HUES64 (cell line): ENCODE measurements around the gene DHX30.

Experiments used
- H3K27ac ChIP-seq: 2 replicates; pipeline ENCODE4 v1.7.0; 2013; ENCODE audit warnings: low read depth, low read length, inconsistent platforms
- H3K27me3 ChIP-seq: 2 replicates; pipeline ENCODE4 v1.6.1; 2013; ENCODE audit warnings: mild to moderate bottlenecking, low read length; ENCODE audit not compliant: insufficient read depth
- H3K36me3 ChIP-seq: 2 replicates; pipeline ENCODE4 v1.6.1; 2013; ENCODE audit warnings: mild to moderate bottlenecking, low read length; ENCODE audit not compliant: insufficient read depth
- H3K4me1 ChIP-seq: 2 replicates; pipeline ENCODE4 v1.6.1; 2013; ENCODE audit warnings: mild to moderate bottlenecking, low read length, moderate library complexity; ENCODE audit not compliant: insufficient read depth
- H3K4me3 ChIP-seq: 2 replicates; pipeline ENCODE4 v1.5.1; 2013; ENCODE audit warnings: mild to moderate bottlenecking, low read length, moderate library complexity
- H3K9ac ChIP-seq: 2 replicates; pipeline ENCODE4 v1.6.1; 2013; ENCODE audit warnings: mild to moderate bottlenecking, low read depth, low read length
- H3K9me3 ChIP-seq: 2 replicates; pipeline ENCODE4 v1.6.1; 2013; ENCODE audit warnings: low read depth, low read length; ENCODE audit not compliant: insufficient read depth
- WGBS: fragments of 150-250, 120-280 bp; methylation state at CpG from one replicate; pipeline ENCODE4 v1.1.7; 2013; ENCODE audit warnings: missing lambda C conversion rate; 5-methylcytosine and 5-hydroxymethylcytosine counted together

The DHX30 gene

GRCh38 chr3:47854720-47855455 lies 52.0 kb downstream of the DHX30 start:
- no peak overlapping the region for H3K9ac ChIP-seq
- H3K36me3 ChIP-seq = peaks cover 82% of the 10 kb centered on the region

DNA sequence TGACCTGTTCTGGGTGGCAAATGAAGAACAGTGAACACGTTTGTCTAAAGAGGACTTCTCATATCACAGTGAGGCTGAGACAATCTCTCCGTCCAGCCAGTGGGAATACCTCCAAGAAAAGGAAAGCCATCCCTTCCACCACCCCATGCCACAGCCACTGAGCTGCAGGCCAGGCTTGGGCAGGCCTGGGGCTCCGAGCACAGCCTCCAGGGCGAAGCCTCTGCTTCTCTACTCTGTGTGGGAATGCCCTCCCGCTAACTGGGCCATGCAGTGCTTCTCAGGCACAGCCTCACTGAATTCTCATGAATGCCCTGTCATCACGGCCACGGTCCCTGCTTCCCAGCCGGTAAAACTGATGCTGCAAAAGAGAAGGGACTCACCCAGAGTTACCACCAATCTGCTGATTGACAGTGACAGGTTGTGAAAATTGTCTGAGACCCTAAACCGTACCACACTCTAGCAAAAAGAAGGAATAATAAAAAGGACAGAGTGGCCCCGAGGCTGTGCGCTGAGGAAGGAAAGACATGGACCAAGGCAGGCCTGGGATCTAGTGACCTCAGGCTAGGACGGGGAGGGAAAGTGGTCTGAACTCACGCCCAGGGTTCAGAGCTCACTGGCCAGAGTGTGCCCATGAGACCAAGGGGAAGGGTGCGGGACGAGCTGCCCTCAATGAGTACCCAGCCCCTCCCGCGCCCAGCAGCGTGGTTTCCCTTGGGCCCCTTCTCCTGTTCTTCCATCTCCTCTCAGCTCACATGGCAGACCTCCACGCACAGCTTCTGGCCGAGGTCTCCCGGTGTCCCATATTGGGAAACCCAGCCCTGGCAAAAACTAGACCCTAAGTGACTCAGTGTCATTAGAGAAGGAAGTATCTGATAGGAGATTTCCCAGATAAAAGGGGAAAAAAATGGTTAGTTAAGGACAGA lies 52.8 kb downstream of the DHX30 start:
- H3K36me3 ChIP-seq = peaks cover 80% of the 10 kb centered on the region
- no peaks in the 10 kb centered on the region for H3K9me3 ChIP-seq
- H3K27ac ChIP-seq = no peak overlapping the region

More at GRCh38 chr3:47854720-47855455, 52.0 kb downstream of the DHX30 start:
- Histone ChIP-seq H3K4me1 (no peaks in the 10 kb centered on the region), H3K9me3 (no peaks in the 10 kb centered on the region), H3K27me3 (no peaks in the 10 kb centered on the region), H3K27ac (no peak overlapping the region), H3K4me3 (no peak overlapping the region)
- 91% methylated on average over 14 of the region's 14 CpGs for WGBS

GRCh38 chr3:47856669-47857068 lies 53.7 kb downstream of the DHX30 start:
- Histone ChIP-seq H3K36me3 (peaks cover 70% of the 10 kb centered on the region), H3K9me3 (no peaks in the 10 kb centered on the region), H3K9ac (no peak overlapping the region), H3K4me3 (no peak overlapping the region), H3K27ac (no peak overlapping the region), H3K4me1 (no peaks in the 10 kb centered on the region), H3K27me3 (no peaks in the 10 kb centered on the region)
- WGBS = 94% methylated on average over 11 of the region's 11 CpGs

More for the DNA sequence above, 52.8 kb downstream of the DHX30 start:
- Histone ChIP-seq H3K9ac (no peak overlapping the region), H3K4me1 (no peaks in the 10 kb centered on the region), H3K27me3 (no peaks in the 10 kb centered on the region), H3K4me3 (no peak overlapping the region)
- WGBS = 94% methylated on average over 21 of the region's 21 CpGs

GRCh38 chr3:47857151-47857550 lies 54.2 kb downstream of the DHX30 start:
- Histone ChIP-seq H3K27me3 (no peaks in the 10 kb centered on the region), H3K9ac (no peak overlapping the region), H3K4me3 (no peak overlapping the region), H3K36me3 (peaks cover 65% of the 10 kb centered on the region), H3K27ac (no peak overlapping the region), H3K4me1 (no peaks in the 10 kb centered on the region), H3K9me3 (no peaks in the 10 kb centered on the region)
- 90% methylated on average over 2 of the region's 2 CpGs for WGBS

DNA sequence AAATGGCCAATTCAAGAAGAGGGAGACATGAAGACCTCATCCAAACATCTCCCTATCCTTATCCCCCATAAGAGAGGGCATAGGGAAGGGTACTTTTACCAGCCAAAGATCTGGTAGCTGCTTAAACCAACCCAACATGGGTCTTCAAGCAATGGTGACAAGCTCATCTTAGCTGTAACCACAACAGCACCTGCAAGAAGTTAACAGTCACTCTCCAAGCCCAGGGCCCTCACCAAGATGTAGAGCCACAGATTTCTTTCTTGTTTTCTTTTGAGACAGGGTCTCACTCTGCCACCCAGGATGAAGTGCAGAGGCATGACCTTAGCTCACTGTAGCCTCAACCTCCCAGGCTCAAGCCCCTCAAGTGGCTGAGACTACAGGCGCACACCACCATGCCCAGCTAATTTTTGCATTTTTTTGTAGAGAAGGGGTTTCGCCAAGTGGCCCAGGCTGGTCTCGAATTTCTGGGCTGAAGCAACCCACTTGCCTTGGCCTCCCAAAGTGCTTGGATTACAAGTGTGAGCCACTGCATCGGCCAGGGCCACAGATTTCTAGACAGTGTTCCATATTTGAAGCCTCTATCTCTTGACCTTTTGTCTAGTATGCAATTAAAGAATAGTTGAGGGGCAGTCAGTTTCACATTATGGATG lies 57.1 kb downstream of the DHX30 start:
- WGBS = 95% methylated on average over 4 of the region's 4 CpGs
- no peaks in the 10 kb centered on the region for H3K4me1 ChIP-seq
- H3K36me3 ChIP-seq = peaks cover 54% of the 10 kb centered on the region

GRCh38 chr3:47863391-47864128 lies 60.6 kb downstream of the DHX30 start:
- Histone ChIP-seq H3K4me3 (no peak overlapping the region), H3K4me1 (no peaks in the 10 kb centered on the region), H3K9ac (no peak overlapping the region), H3K27me3 (no peaks in the 10 kb centered on the region), H3K36me3 (peaks cover 58% of the 10 kb centered on the region), H3K9me3 (no peaks in the 10 kb centered on the region), H3K27ac (no peak overlapping the region)
- 95% methylated on average over 12 of the region's 12 CpGs for WGBS

More for the DNA sequence above, 57.1 kb downstream of the DHX30 start:
- Histone ChIP-seq H3K4me3 (no peak overlapping the region), H3K27ac (no peak overlapping the region), H3K9me3 (no peaks in the 10 kb centered on the region), H3K9ac (no peak overlapping the region), H3K27me3 (no peaks in the 10 kb centered on the region)

DNA sequence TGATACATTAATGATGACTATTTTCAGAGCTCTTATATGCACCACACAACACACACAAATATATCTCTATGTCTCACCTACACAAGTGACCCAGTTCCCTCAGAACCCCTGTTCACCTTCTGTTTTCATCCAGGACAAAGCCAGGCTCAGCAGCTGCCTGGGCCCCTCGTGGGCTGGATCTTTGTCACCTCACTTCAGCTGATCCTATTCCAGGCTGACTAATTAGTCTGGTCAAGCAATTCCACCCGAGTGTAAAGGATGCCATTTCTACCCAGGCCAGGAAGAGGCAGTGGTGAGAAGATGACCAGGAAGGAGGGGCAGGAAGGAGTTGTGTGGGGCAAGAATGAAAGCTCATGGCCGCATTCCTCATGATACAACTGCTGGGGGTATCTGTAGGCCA lies 62.3 kb downstream of the DHX30 start:
- no peaks in the 10 kb centered on the region for H3K9me3 ChIP-seq
- no peak overlapping the region for H3K9ac ChIP-seq
- no peaks in the 10 kb centered on the region for H3K27me3 ChIP-seq
- H3K4me1 ChIP-seq = no peaks in the 10 kb centered on the region
- no peak overlapping the region for H3K27ac ChIP-seq
- H3K36me3 ChIP-seq = peaks cover 65% of the 10 kb centered on the region
- WGBS = 88% methylated on average over 3 of the region's 3 CpGs
- H3K4me3 ChIP-seq = no peak overlapping the region

GRCh38 chr3:47867451-47868044 lies 64.6 kb downstream of the DHX30 start:
- Histone ChIP-seq H3K9me3 (no peaks in the 10 kb centered on the region), H3K4me3 (no peak overlapping the region), H3K36me3 (peaks cover 84% of the 10 kb centered on the region), H3K9ac (no peak overlapping the region), H3K27ac (no peak overlapping the region), H3K27me3 (no peaks in the 10 kb centered on the region), H3K4me1 (no peaks in the 10 kb centered on the region)
- 92% methylated on average over 8 of the region's 8 CpGs for WGBS

GRCh38 chr3:47868306-47868705 lies 65.4 kb downstream of the DHX30 start:
- Histone ChIP-seq H3K9me3 (no peaks in the 10 kb centered on the region), H3K27me3 (no peaks in the 10 kb centered on the region), H3K4me1 (no peaks in the 10 kb centered on the region), H3K4me3 (no peak overlapping the region), H3K27ac (no peak overlapping the region), H3K9ac (no peak overlapping the region), H3K36me3 (peaks cover 89% of the 10 kb centered on the region)
- WGBS = 93% methylated on average over 2 of the region's 2 CpGs

DNA sequence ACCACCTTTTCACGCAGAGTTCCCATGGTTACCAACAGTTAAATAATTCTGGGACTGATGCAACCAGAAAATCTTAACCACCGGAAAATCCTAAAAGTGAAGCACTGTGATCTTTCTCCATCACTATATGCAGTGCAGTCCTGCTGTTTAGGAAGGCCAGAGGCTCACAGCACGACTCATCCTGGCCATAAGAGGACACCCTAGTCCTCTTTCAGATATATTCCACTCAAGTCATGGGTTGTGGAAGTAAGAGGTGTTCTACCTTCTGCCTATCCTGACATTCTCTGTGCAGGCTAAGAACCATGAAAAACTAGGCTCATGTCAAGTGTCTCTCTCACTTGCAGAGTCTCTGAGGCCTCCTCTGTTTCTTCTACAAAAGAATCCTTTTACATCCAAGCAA lies 67.2 kb downstream of the DHX30 start:
- Histone ChIP-seq H3K9me3 (no peaks in the 10 kb centered on the region), H3K36me3 (peaks cover 95% of the 10 kb centered on the region), H3K4me3 (no peak overlapping the region), H3K9ac (no peak overlapping the region), H3K27me3 (no peaks in the 10 kb centered on the region), H3K4me1 (peaks cover 4% of the 10 kb centered on the region; the same call in 1 of the 2 replicates), H3K27ac (no peak overlapping the region)
- WGBS = 91% methylated on average over 3 of the region's 3 CpGs
